Ascending aorta (tissue), 2 donors: ENCODE results near the gene RBP2. TPM values are rescaled to one million over a fixed set of nuclear protein-coding genes. Genes with fewer than 3 reads are reported as not detected.

Experiments
- DNase-seq, 2 donors: peaks; one replicate each; pipeline ENCODE4 v3.0.0-alpha.2; 2019; ENCODE audit warnings: low spot score in 2 of 2
- H3K27ac ChIP-seq, 2 donors: fragments of 200-600 bp; sonication (generic); one replicate each; pipeline ENCODE4 v1.5.1; 2016 to 2017; ENCODE audit warnings: mild to moderate bottlenecking in 1 of 2
- H3K27me3 ChIP-seq: fragments of 200-600 bp; sonication (generic); one replicate; pipeline ENCODE4 v1.5.1; 2017
- H3K36me3 ChIP-seq, 2 donors: fragments of 200-600 bp; sonication (generic); one replicate each; pipeline ENCODE4 v1.5.1; 2016
- H3K4me1 ChIP-seq, 2 donors: fragments of 200-600 bp; sonication (generic); one replicate each; pipeline ENCODE4 v1.5.1; 2016 to 2017; ENCODE audit warnings: mild to moderate bottlenecking in 1 of 2
- H3K4me3 ChIP-seq, 2 donors: fragments of 200-600 bp; sonication (generic); one replicate each; pipeline ENCODE4 v1.5.1; 2016 to 2017; ENCODE audit warnings: mild to moderate bottlenecking in 1 of 2
- H3K9me3 ChIP-seq, 2 donors: fragments of 200-600 bp; sonication (generic); one replicate each; pipeline ENCODE4 v1.5.1; 2016
- CTCF ChIP-seq, 3 experiments: fragments of 200-600 bp in 2 of 3; fragments of 450-650 bp in 1 of 3; sonication (generic) in 2 of 3; IDR thresholded peaks; one replicate each; pipeline ENCODE4 v1.5.1; 2016 to 2019; ENCODE audit warnings: antibody characterized with exemption in 3 of 3, mild to moderate bottlenecking in 1 of 3, moderate library complexity in 1 of 3
- intact Hi-C: fragments of 100-400 bp; cut with DNase I; formaldehyde crosslinking; loops from one replicate; pipeline ENCODE4 v1.15.1; 2023
- total RNA-seq: library from RNA; depleted of rRNA; stranded (reverse); fragments of >200 nt; gene quantifications from one replicate; pipeline ENCODE4 v1.1.0, GENCODE V29; 2016

The RBP2 gene
- total RNA-seq, 1 donor from 2014 or later: not detected

GRCh38 chr3:139423232-139423631 lies 53.1 kb downstream of the RBP2 start:
- Histone ChIP-seq H3K4me1 (no peaks in the 10 kb centered on the region), H3K27ac (no peak overlapping the region), H3K36me3 (peaks cover 0 to 2% of the 10 kb centered on the region in 2 donors), H3K9me3 (no peaks in the 10 kb centered on the region), H3K27me3 (no peaks in the 10 kb centered on the region), H3K4me3 (no peak overlapping the region)
- no peak for TF ChIP-seq CTCF (IDR thresholded peaks at IDR 0.05)
- DNase-seq: no peak
- intact Hi-C loops: loop anchor here (10.0 kb wide), 1 partner anchor 1442 kb away; no protein-coding TSS in a partner anchor

GRCh38 chr3:139421460-139421859 lies 54.9 kb downstream of the RBP2 start:
- Histone ChIP-seq H3K27ac (no peak overlapping the region), H3K36me3 (peaks cover 0 to 2% of the 10 kb centered on the region in 2 donors), H3K4me1 (no peaks in the 10 kb centered on the region), H3K27me3 (no peaks in the 10 kb centered on the region), H3K9me3 (peaks cover 0 to under 1% of the 10 kb centered on the region in 2 donors), H3K4me3 (no peak overlapping the region)
- TF ChIP-seq CTCF (IDR thresholded peaks at IDR 0.05): no peak
- no peak for DNase-seq
- intact Hi-C loops: loop anchor here (10.0 kb wide), 1 partner anchor 1443 kb away; no protein-coding TSS in a partner anchor

- intact Hi-C loops: loop anchor here (10.0 kb wide), 1 partner anchor 1444 kb away; no protein-coding TSS in a partner anchor
- no peak overlapping the region for H3K27ac ChIP-seq
- no peak for DNase-seq
- peaks cover 0 to 5% of the 10 kb centered on the region in 2 donors for H3K9me3 ChIP-seq
- peaks cover 0 to 2% of the 10 kb centered on the region in 2 donors for H3K36me3 ChIP-seq
- no peak for TF ChIP-seq CTCF (IDR thresholded peaks at IDR 0.05)
- H3K4me1 ChIP-seq: no peaks in the 10 kb centered on the region
- no peaks in the 10 kb centered on the region for H3K27me3 ChIP-seq
- no peak overlapping the region for H3K4me3 ChIP-seq
Measured at GRCh38 chr3:139421040-139421439, 55.3 kb downstream of the RBP2 start.

- peaks cover 8 to 24% of the 10 kb centered on the region in 2 donors for H3K9me3 ChIP-seq
- peaks cover 0 to 2% of the 10 kb centered on the region in 2 donors for H3K36me3 ChIP-seq
- H3K4me1 ChIP-seq: no peaks in the 10 kb centered on the region
- no peak for DNase-seq
- H3K4me3 ChIP-seq: no peak overlapping the region
- TF ChIP-seq CTCF (IDR thresholded peaks at IDR 0.05): no peak
- intact Hi-C loops: no loop called here
- no peak overlapping the region for H3K27ac ChIP-seq
- no peaks in the 10 kb centered on the region for H3K27me3 ChIP-seq
Measured at GRCh38 chr3:139418144-139418543, 58.2 kb downstream of the RBP2 start.

- Histone ChIP-seq H3K4me3 (no peak overlapping the region), H3K36me3 (no peaks in the 10 kb centered on the region), H3K27ac (no peak overlapping the region), H3K4me1 (no peaks in the 10 kb centered on the region), H3K27me3 (no peaks in the 10 kb centered on the region), H3K9me3 (peaks cover 17 to 38% of the 10 kb centered on the region in 2 donors)
- no peak for TF ChIP-seq CTCF (IDR thresholded peaks at IDR 0.05)
- no peak for DNase-seq
- intact Hi-C loops: no loop called here
Measured at GRCh38 chr3:139416275-139416674, 60.0 kb downstream of the RBP2 start.
